Kidney capillary endothelial cell (primary cell): ENCODE results near the gene RPF1.
"Not testable (repeated sequence)": the region's sequence is repeated elsewhere in the genome, so short reads cannot be mapped to it uniquely, and the experiment has no call there.

Experiments used
- DNase-seq: peaks from one replicate; pipeline ENCODE4 v3.0.0-alpha.2; 2018; ENCODE audit warnings: low spot score

Gene RPF1

GRCh38 chr1:84478876-84479868 lies at the start of gene RPF1:
Gene RPF1 (plus strand): TSS chr1:84479266. CDS start chr1:84479282, 16 bp downstream.
- peak; percentile 77 for DNase-seq

- no peak for DNase-seq
Observed at GRCh38 chr1:84430546-84430945, 48.5 kb upstream of the RPF1 start.

- peak; percentile 76 for DNase-seq
Observed at GRCh38 chr1:84433258-84434080, 45.6 kb upstream of the RPF1 start.

- no peak for DNase-seq
Observed at GRCh38 chr1:84434081-84434769, 44.8 kb upstream of the RPF1 start.

- no peak for DNase-seq
Observed at GRCh38 chr1:84434801-84435549, 44.1 kb upstream of the RPF1 start.

GRCh38 chr1:84436876-84437655 lies 42.0 kb upstream of the RPF1 start:
- no peak for DNase-seq

- peak; percentile 84 for DNase-seq
Observed at GRCh38 chr1:84442256-84442655, 36.8 kb upstream of the RPF1 start.

GRCh38 chr1:84442747-84443646 lies 36.1 kb upstream of the RPF1 start:
- not testable (repeated sequence) for DNase-seq

- not testable (repeated sequence) for DNase-seq
Observed at GRCh38 chr1:84448704-84449103, 30.4 kb upstream of the RPF1 start.

GRCh38 chr1:84450910-84451309 lies 28.2 kb upstream of the RPF1 start:
- no peak for DNase-seq

- no peak for DNase-seq
Observed at GRCh38 chr1:84452436-84452835, 26.6 kb upstream of the RPF1 start.

- no peak for DNase-seq
Observed at GRCh38 chr1:84462118-84462517, 16.9 kb upstream of the RPF1 start.

GRCh38 chr1:84467298-84467697 lies 11.8 kb upstream of the RPF1 start:
- DNase-seq = no peak

GRCh38 chr1:84476225-84476624 lies 2.8 kb upstream of the RPF1 start:
- DNase-seq = no peak

- no peak for DNase-seq
Observed at GRCh38 chr1:84479998-84480397, 932 bp downstream of the RPF1 start.

- no peak for DNase-seq
Observed at GRCh38 chr1:84480650-84481049, 1.6 kb downstream of the RPF1 start.

GRCh38 chr1:84481317-84481716 lies 2.3 kb downstream of the RPF1 start:
- DNase-seq = no peak

- no peak for DNase-seq
Observed at GRCh38 chr1:84488107-84488506, 9.0 kb downstream of the RPF1 start.

- DNase-seq = no peak
Observed at GRCh38 chr1:84489766-84490165, 10.7 kb downstream of the RPF1 start.

GRCh38 chr1:84492726-84493125 lies 13.7 kb downstream of the RPF1 start:
- DNase-seq = no peak
